Measurements from ENCODE around the gene DOK6.
"Not testable (repeated sequence)": the region's sequence is repeated elsewhere in the genome, so short reads cannot be mapped to it uniquely, and the experiment has no call there.

The DOK6 gene

DNA sequence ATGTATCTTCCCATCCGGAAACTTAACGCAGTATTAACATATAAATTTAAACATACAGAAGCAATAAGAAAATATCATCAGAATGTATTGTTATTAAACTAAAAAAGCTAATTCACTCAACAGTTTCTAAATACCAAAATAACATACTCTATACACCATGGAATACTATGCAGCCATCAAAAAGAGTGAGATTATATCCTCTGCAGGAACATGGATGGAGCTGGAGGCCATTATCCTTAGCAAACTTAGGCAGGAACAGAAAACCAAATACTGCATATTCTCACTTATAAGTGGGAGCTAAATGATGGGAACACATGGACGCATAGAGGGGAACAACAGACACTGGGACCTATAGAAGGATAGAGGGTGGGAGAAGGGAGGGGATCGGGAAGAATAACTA lies 419.9 kb downstream of the DOK6 start:
- Histone ChIP-seq H3K27ac (ENCODE audit: low read length) (no peak overlapping the region), H3K4me1 (ENCODE audit: low read length) (peaks cover 6% of the 10 kb centered on the region), H3K79me2 (ENCODE audit: low read length) (no peaks in the 10 kb centered on the region), H3K9me3 (ENCODE audit: insufficient read depth, low read length) (peaks cover 5% of the 10 kb centered on the region; the same call in 1 of the 2 replicates), H3K4me2 (ENCODE audit: low read length) (no peak overlapping the region), H3K4me3 (ENCODE audit: low read length) (no peak overlapping the region), H3K27me3 (ENCODE audit: low read depth, low read length) (no peaks in the 10 kb centered on the region), H4K20me1 (ENCODE audit: insufficient read depth, low read length) (no peaks in the 10 kb centered on the region), H2AFZ (ENCODE audit: low read depth, low read length) (no peak overlapping the region), H3K9ac (ENCODE audit: low read length) (no peak overlapping the region), H3K36me3 (replicated peaks; ENCODE audit: low read depth, low read length) (peaks cover 3% of the 10 kb centered on the region)
- TF ChIP-seq CTCF (IDR thresholded peaks at IDR 0.05; ENCODE audit: low read depth, low read length): no peak
- no peak for TF ChIP-seq EZH2phosphoT487 (IDR thresholded peaks at IDR 0.05; ENCODE audit: low read depth)

DNA sequence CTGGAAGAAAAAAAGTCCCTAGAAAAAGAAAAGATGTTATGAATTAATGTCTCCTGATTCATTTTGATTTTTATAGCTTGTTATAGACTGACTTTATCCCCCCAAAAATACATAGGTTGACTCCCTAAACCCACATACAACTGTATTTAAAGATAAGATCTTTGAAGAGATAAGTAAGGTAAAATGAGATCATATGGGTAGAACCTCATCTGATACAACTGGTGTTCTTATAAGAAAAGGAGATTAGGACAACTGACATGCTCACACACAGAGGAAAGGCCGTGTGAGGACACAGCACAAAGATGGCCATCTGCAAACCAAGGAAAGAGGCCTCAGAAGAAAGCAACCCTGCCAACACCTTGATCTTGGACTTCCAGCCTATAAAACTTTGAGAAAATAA lies 429.5 kb downstream of the DOK6 start:
- Histone ChIP-seq H3K4me3 (ENCODE audit: low read length) (no peak overlapping the region), H2AFZ (ENCODE audit: low read depth, low read length) (no peak overlapping the region)

DNA sequence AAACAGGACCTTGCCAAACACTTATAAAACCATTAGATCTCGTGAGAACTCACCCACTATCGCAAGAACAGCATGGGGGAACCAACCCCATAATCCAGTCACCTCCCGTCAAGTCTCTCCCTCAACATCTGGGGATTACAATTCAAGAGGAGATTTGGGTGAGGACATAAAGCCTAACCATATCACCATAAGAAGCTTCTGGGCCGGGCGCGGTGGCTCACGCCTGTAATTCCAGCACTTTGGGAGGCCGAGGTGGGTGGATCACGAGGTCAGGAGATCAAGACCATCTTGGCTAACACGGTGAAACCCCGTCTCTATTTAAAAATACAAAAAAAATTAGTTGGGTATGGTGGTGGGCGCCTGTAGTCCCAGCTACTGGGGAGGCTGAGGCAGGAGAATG lies 434.3 kb downstream of the DOK6 start:
- not testable (repeated sequence) for H3K4me2 ChIP-seq (ENCODE audit: low read length); H3K4me3 ChIP-seq (ENCODE audit: low read length); H3K9me3 ChIP-seq (ENCODE audit: insufficient read depth, low read length); H3K9ac ChIP-seq (ENCODE audit: low read length); H3K36me3 ChIP-seq (replicated peaks; ENCODE audit: low read depth, low read length); H4K20me1 ChIP-seq (ENCODE audit: insufficient read depth, low read length); H3K27me3 ChIP-seq (ENCODE audit: low read depth, low read length); H3K27ac ChIP-seq (ENCODE audit: low read length); H3K79me2 ChIP-seq (ENCODE audit: low read length); H2AFZ ChIP-seq (ENCODE audit: low read depth, low read length)
- H3K4me1 ChIP-seq (ENCODE audit: low read length): peaks cover 17% of the 10 kb centered on the region

More for the DNA sequence above, 429.5 kb downstream of the DOK6 start:
- Histone ChIP-seq H4K20me1 (ENCODE audit: insufficient read depth, low read length) (no peaks in the 10 kb centered on the region), H3K9ac (ENCODE audit: low read length) (no peak overlapping the region), H3K79me2 (ENCODE audit: low read length) (no peaks in the 10 kb centered on the region), H3K9me3 (ENCODE audit: insufficient read depth, low read length) (no peaks in the 10 kb centered on the region), H3K36me3 (replicated peaks; ENCODE audit: low read depth, low read length) (no peaks in the 10 kb centered on the region), H3K27ac (ENCODE audit: low read length) (no peak overlapping the region), H3K4me2 (ENCODE audit: low read length) (no peak overlapping the region), H3K4me1 (ENCODE audit: low read length) (no peaks in the 10 kb centered on the region), H3K27me3 (ENCODE audit: low read depth, low read length) (no peaks in the 10 kb centered on the region)
- TF ChIP-seq CTCF (IDR thresholded peaks at IDR 0.05; ENCODE audit: low read depth, low read length): no peak

DNA sequence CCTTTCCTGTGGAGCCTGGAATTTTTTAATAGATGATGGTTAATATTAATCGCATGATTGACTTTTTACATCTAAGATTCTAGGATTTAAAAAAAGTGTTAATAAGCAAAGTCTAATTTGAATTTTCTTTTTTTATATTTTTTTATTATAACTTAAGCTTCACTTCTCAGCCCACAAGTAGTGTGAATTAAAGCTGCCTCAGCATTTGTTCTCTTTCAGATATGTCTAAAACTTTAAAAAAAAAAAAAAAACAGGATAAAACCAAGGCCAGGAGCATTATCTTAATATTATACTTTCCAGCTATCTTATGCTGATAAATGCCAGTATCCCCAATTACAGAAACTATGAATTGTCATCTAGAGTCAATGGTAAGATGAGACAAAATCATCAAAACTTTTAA lies 437.3 kb downstream of the DOK6 start:
- TF ChIP-seq CTCF (IDR thresholded peaks at IDR 0.05; ENCODE audit: low read depth, low read length): no peak
- TF ChIP-seq EZH2phosphoT487 (IDR thresholded peaks at IDR 0.05; ENCODE audit: low read depth): no peak
- Histone ChIP-seq H3K27me3 (ENCODE audit: low read depth, low read length) (no peaks in the 10 kb centered on the region), H2AFZ (ENCODE audit: low read depth, low read length) (peak overlapping the region; percentile 94), H3K27ac (ENCODE audit: low read length) (no peak overlapping the region), H3K79me2 (ENCODE audit: low read length) (no peaks in the 10 kb centered on the region), H3K9ac (ENCODE audit: low read length) (peak overlapping the region; percentile 65; the same call in 1 of the 2 replicates), H3K4me2 (ENCODE audit: low read length) (peak overlapping the region; percentile 90), H3K36me3 (replicated peaks; ENCODE audit: low read depth, low read length) (no peaks in the 10 kb centered on the region), H3K4me1 (ENCODE audit: low read length) (peaks cover 31% of the 10 kb centered on the region), H3K4me3 (ENCODE audit: low read length) (peak overlapping the region; percentile 74), H4K20me1 (ENCODE audit: insufficient read depth, low read length) (no peaks in the 10 kb centered on the region), H3K9me3 (ENCODE audit: insufficient read depth, low read length) (no peaks in the 10 kb centered on the region)

Measured in OCI-LY3 (cell line).